ENCODE data around the gene ANO9. TPM values are rescaled to one million over a fixed set of nuclear protein-coding genes. Genes with fewer than 3 reads are reported as not detected.

ANO9 gene
- total RNA-seq, 1 experiment from 2014 or later: 16.6 TPM

GRCh38 chr11:384511-384910, 57.3 kb downstream of the ANO9 start:
- Histone ChIP-seq H3K9me2 (replicated peaks; ENCODE audit: low read length) (no peaks in the 10 kb centered on the region), H3K4me3 (ENCODE audit: low read length) (no peak overlapping the region), H3K27me3 (ENCODE audit: low read length) (no peaks in the 10 kb centered on the region), H3K4me1 (ENCODE audit: insufficient read depth, low read length) (no peaks in the 10 kb centered on the region), H2AFZ (ENCODE audit: low read length) (no peak overlapping the region), H3K9me3 (ENCODE audit: low read length) (no peaks in the 10 kb centered on the region), H3K79me2 (ENCODE audit: low read length) (no peaks in the 10 kb centered on the region), H4K20me1 (ENCODE audit: low read length) (no peaks in the 10 kb centered on the region), H3K27ac (ENCODE audit: low read length) (no peak overlapping the region), H3F3A (ENCODE audit: low read length, unreplicated experiment) (no peaks in the 10 kb centered on the region), H3K9ac (ENCODE audit: low read length) (no peak overlapping the region), H3K36me3 (ENCODE audit: low read depth, low read length) (no peaks in the 10 kb centered on the region), H3K4me2 (ENCODE audit: low read length) (no peak overlapping the region)
- DNase-seq (no peak), ATAC-seq (no peak)
- intact Hi-C loops (cut with micrococcal nuclease): no loop called here
- ChIA-PET CTCF (no interaction called here), POLR2A (ENCODE audit: unreplicated experiment) (no interaction called here)
- no peak for TF ChIP-seq EZH2phosphoT487 (IDR thresholded peaks at IDR 0.05; ENCODE audit: borderline replicate concordance, low read length)
- no peak for TF ChIP-seq EZH2 (IDR thresholded peaks at IDR 0.05; ENCODE audit: low read length, unreplicated experiment)
- no peak for TF ChIP-seq CTCF (conservative IDR thresholded peaks at IDR 0.05; ENCODE audit: low read depth, low read length)
- no TSS peak for BruUV-seq (replicated peaks)

GRCh38 chr11:383431-383830, 58.4 kb downstream of the ANO9 start:
- no TSS peak for BruUV-seq (replicated peaks)
- H3K9ac ChIP-seq (ENCODE audit: low read length): no peak overlapping the region
- no peaks in the 10 kb centered on the region for H3F3A ChIP-seq (ENCODE audit: low read length, unreplicated experiment)
- intact Hi-C loops (cut with micrococcal nuclease): no loop called here
- no peak overlapping the region for H3K27ac ChIP-seq (ENCODE audit: low read length)
- TF ChIP-seq CTCF (conservative IDR thresholded peaks at IDR 0.05; ENCODE audit: low read depth, low read length): no peak
- TF ChIP-seq EZH2phosphoT487 (IDR thresholded peaks at IDR 0.05; ENCODE audit: borderline replicate concordance, low read length): no peak
- TF ChIP-seq EZH2 (IDR thresholded peaks at IDR 0.05; ENCODE audit: low read length, unreplicated experiment): no peak
- DNase-seq (no peak), ATAC-seq (no peak)
- H4K20me1 ChIP-seq (ENCODE audit: low read length): no peaks in the 10 kb centered on the region
- no peak overlapping the region for H2AFZ ChIP-seq (ENCODE audit: low read length)
- H3K9me2 ChIP-seq (replicated peaks; ENCODE audit: low read length): no peaks in the 10 kb centered on the region
- H3K4me2 ChIP-seq (ENCODE audit: low read length): no peak overlapping the region
- no peaks in the 10 kb centered on the region for H3K9me3 ChIP-seq (ENCODE audit: low read length)
- CTCF ChIA-PET: no interaction called here
- H3K4me3 ChIP-seq (ENCODE audit: low read length): no peak overlapping the region
- no peaks in the 10 kb centered on the region for H3K27me3 ChIP-seq (ENCODE audit: low read length)
- H3K36me3 ChIP-seq (ENCODE audit: low read depth, low read length): no peaks in the 10 kb centered on the region
- no peaks in the 10 kb centered on the region for H3K4me1 ChIP-seq (ENCODE audit: insufficient read depth, low read length)
- POLR2A ChIA-PET (ENCODE audit: unreplicated experiment): no interaction called here
- H3K79me2 ChIP-seq (ENCODE audit: low read length): no peaks in the 10 kb centered on the region

GRCh38 chr11:382081-382629, 59.7 kb downstream of the ANO9 start:
- intact Hi-C loops (cut with micrococcal nuclease): no loop called here
- no peaks in the 10 kb centered on the region for H3K9me2 ChIP-seq (replicated peaks; ENCODE audit: low read length)
- no peaks in the 10 kb centered on the region for H3K36me3 ChIP-seq (ENCODE audit: low read depth, low read length)
- H3K27ac ChIP-seq (ENCODE audit: low read length): no peak overlapping the region
- H3K4me3 ChIP-seq (ENCODE audit: low read length): no peak overlapping the region
- DNase-seq (no peak), ATAC-seq (no peak)
- H2AFZ ChIP-seq (ENCODE audit: low read length): no peak overlapping the region
- no peaks in the 10 kb centered on the region for H3K27me3 ChIP-seq (ENCODE audit: low read length)
- CTCF ChIA-PET: no interaction called here
- BruUV-seq (replicated peaks): no TSS peak
- H3F3A ChIP-seq (ENCODE audit: low read length, unreplicated experiment): no peaks in the 10 kb centered on the region
- no peak overlapping the region for H3K4me2 ChIP-seq (ENCODE audit: low read length)
- no peaks in the 10 kb centered on the region for H3K79me2 ChIP-seq (ENCODE audit: low read length)
- H3K9me3 ChIP-seq (ENCODE audit: low read length): no peaks in the 10 kb centered on the region
- POLR2A ChIA-PET (ENCODE audit: unreplicated experiment): no interaction called here
- no peaks in the 10 kb centered on the region for H3K4me1 ChIP-seq (ENCODE audit: insufficient read depth, low read length)
- no peak overlapping the region for H3K9ac ChIP-seq (ENCODE audit: low read length)
- TF ChIP-seq EZH2 (IDR thresholded peaks at IDR 0.05; ENCODE audit: low read length, unreplicated experiment) (no peak), CTCF (conservative IDR thresholded peaks at IDR 0.05; ENCODE audit: low read depth, low read length) (no peak), EZH2phosphoT487 (IDR thresholded peaks at IDR 0.05; ENCODE audit: borderline replicate concordance, low read length) (no peak)
- H4K20me1 ChIP-seq (ENCODE audit: low read length): no peaks in the 10 kb centered on the region
